PC-3 (cell line): Measurements from ENCODE around the gene OR1D5. TPM values are rescaled to one million over a fixed set of nuclear protein-coding genes. Genes with fewer than 3 reads are reported as not detected.

Experiments used
- ATAC-seq: fragments of 200-7000 bp; cut with Tn5 transposase; 2 replicates; pipeline ENCODE4 v1.9.1; 2020; ENCODE audit warnings: mild to moderate bottlenecking, moderate library complexity
- BruUV-seq: library from RNA; stranded (reverse); fragments of 400-500 nt; replicated peaks from 2 replicates; lab custom pipeline; 2021; lab: Mats Ljungman, UMichigan
- CTCF ChIA-PET: fragments of 300-600 bp; sonication (Branson Sonifier 250); formaldehyde crosslinking; loops from one replicate; lab custom pipeline; 2022; ENCODE audit warnings: antibody characterized with exemption; lab: Charles Lee
- POLR2A ChIA-PET: fragments of 300-600 bp; sonication (Branson Sonifier 250); formaldehyde crosslinking; loops from one replicate; lab custom pipeline; 2022; ENCODE audit warnings: antibody characterized with exemption; ENCODE audit not compliant: unreplicated experiment; lab: Charles Lee
- DNase-seq: peaks from one replicate; pipeline ENCODE4 v3.0.0-alpha.2; 2015
- H2AFZ ChIP-seq: fragments of 300-600 bp; sonication (generic); 2 replicates; pipeline ENCODE4 v1.6.0; 2016; ENCODE audit warnings: antibody characterized with exemption, low read length
- H3F3A ChIP-seq: fragments of 300-600 bp; sonication (generic); one replicate; pipeline ENCODE4 v1.6.0; 2017; ENCODE audit warnings: antibody characterized with exemption, low read length, control low read depth, mild to moderate bottlenecking; ENCODE audit not compliant: unreplicated experiment
- H3K27ac ChIP-seq: fragments of 300-600 bp; sonication (generic); 2 replicates; pipeline ENCODE4 v1.5.1; 2016; ENCODE audit warnings: mild to moderate bottlenecking, low read length
- H3K27me3 ChIP-seq: fragments of 300-600 bp; sonication (generic); 2 replicates; pipeline ENCODE4 v1.6.1; 2016; ENCODE audit warnings: low read length, mixed read lengths
- H3K36me3 ChIP-seq: fragments of 300-600 bp; sonication (generic); 2 replicates; pipeline ENCODE4 v1.6.1; 2016; ENCODE audit warnings: low read depth, mixed run types, low read length, mixed read lengths
- H3K4me1 ChIP-seq: fragments of 300-600 bp; sonication (generic); 2 replicates; pipeline ENCODE4 v1.5.1; 2016; ENCODE audit warnings: low read length; ENCODE audit not compliant: insufficient read depth
- H3K4me2 ChIP-seq: fragments of 300-600 bp; sonication (generic); 2 replicates; pipeline ENCODE4 v1.6.0; 2016; ENCODE audit warnings: low read length
- H3K4me3 ChIP-seq: fragments of 300-600 bp; sonication (generic); 2 replicates; pipeline ENCODE4 v1.5.1; 2016; ENCODE audit warnings: mild to moderate bottlenecking, low read length, mixed read lengths
- H3K79me2 ChIP-seq: fragments of 300-600 bp; sonication (generic); 2 replicates; pipeline ENCODE4 v1.6.1; 2017; ENCODE audit warnings: low read length, mixed read lengths
- H3K9ac ChIP-seq: fragments of 300-600 bp; sonication (generic); 2 replicates; pipeline ENCODE4 v1.6.0; 2016; ENCODE audit warnings: mild to moderate bottlenecking, low read length
- H3K9me2 ChIP-seq: fragments of 300-600 bp; sonication (generic); replicated peaks from 2 replicates; pipeline ENCODE4 v1.6.1; 2016; ENCODE audit warnings: mixed run types, low read length, mixed read lengths
- H3K9me3 ChIP-seq: fragments of 300-600 bp; sonication (generic); 2 replicates; pipeline ENCODE4 v1.6.1; 2016; ENCODE audit warnings: low read length, mixed read lengths
- H4K20me1 ChIP-seq: fragments of 300-600 bp; sonication (generic); 2 replicates; pipeline ENCODE4 v1.6.1; 2016; ENCODE audit warnings: low read length, mixed read lengths
- EZH2 ChIP-seq: fragments of 300-600 bp; sonication (generic); IDR thresholded peaks from one replicate; pipeline ENCODE4 v1.6.1; 2017; ENCODE audit warnings: antibody characterized with exemption, mild to moderate bottlenecking, low read length; ENCODE audit not compliant: unreplicated experiment
- EZH2phosphoT487 ChIP-seq: fragments of 300-600 bp; sonication (generic); IDR thresholded peaks from 2 replicates; pipeline ENCODE4 v1.6.1; 2018; ENCODE audit warnings: mild to moderate bottlenecking, antibody characterized with exemption, low read length, borderline replicate concordance
- intact Hi-C: fragments of 100-400 bp; cut with micrococcal nuclease; formaldehyde crosslinking; loops from 2 replicates; pipeline ENCODE4 v1.9.0; 2023
- total RNA-seq: library from RNA; depleted of rRNA; stranded (reverse); fragments of >200 nt; gene quantifications from 2 replicates; pipeline ENCODE4 v1.2.3, GENCODE V29; 2014
- TF ChIP-seq, protein P1 (sequence below): fragments of 300-600 bp; sonication (generic); conservative IDR thresholded peaks from 2 replicates; pipeline ENCODE4 v1.5.1; 2017; ENCODE audit warnings: antibody characterized with exemption, low read depth, mild to moderate bottlenecking, low read length

OR1D5 gene
- total RNA-seq, 1 experiment from 2014 or later = not detected

DNA sequence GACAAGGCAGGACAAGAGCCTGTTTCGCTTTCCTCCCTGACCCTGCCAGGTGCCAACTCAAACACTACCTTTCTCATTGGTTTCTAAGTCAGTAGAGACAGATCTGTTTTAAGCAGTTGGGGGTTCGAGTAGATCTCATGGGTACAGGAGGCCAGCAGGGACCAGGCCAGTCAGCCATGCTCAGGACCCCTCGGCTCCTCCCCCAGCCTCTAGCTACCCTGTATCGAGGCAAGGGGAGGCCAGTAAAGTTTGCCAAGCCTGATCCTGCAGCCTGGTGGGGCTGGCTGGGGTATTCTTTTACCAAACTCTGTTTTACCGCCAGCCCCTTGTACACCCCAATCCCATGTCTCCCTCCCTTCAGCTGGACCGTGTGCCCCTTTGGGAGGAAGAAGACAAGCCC lies 26.6 kb downstream of the OR1D5 start:
- no peaks in the 10 kb centered on the region for H3K79me2 ChIP-seq
- H4K20me1 ChIP-seq = no peaks in the 10 kb centered on the region
- H3K9ac ChIP-seq = no peak overlapping the region
- H3K36me3 ChIP-seq = no peaks in the 10 kb centered on the region
- H3K4me2 ChIP-seq = no peak overlapping the region
- H3K27me3 ChIP-seq = no peaks in the 10 kb centered on the region
- ATAC-seq (no peak), DNase-seq (no peak)
- H2AFZ ChIP-seq = no peak overlapping the region
- no peaks in the 10 kb centered on the region for H3K9me2 ChIP-seq
- no peaks in the 10 kb centered on the region for H3K4me1 ChIP-seq
- H3K9me3 ChIP-seq = no peaks in the 10 kb centered on the region
- intact Hi-C loops = no loop called here
- no TSS peak for BruUV-seq
- no peak for TF ChIP-seq EZH2phosphoT487
- TF ChIP-seq, protein P1, sequence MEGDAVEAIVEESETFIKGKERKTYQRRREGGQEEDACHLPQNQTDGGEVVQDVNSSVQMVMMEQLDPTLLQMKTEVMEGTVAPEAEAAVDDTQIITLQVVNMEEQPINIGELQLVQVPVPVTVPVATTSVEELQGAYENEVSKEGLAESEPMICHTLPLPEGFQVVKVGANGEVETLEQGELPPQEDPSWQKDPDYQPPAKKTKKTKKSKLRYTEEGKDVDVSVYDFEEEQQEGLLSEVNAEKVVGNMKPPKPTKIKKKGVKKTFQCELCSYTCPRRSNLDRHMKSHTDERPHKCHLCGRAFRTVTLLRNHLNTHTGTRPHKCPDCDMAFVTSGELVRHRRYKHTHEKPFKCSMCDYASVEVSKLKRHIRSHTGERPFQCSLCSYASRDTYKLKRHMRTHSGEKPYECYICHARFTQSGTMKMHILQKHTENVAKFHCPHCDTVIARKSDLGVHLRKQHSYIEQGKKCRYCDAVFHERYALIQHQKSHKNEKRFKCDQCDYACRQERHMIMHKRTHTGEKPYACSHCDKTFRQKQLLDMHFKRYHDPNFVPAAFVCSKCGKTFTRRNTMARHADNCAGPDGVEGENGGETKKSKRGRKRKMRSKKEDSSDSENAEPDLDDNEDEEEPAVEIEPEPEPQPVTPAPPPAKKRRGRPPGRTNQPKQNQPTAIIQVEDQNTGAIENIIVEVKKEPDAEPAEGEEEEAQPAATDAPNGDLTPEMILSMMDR = no peak
- no peak for TF ChIP-seq EZH2
- no peak overlapping the region for H3K4me3 ChIP-seq
- POLR2A ChIA-PET = no interaction called here
- CTCF ChIA-PET = no interaction called here
- no peak overlapping the region for H3K27ac ChIP-seq
- H3F3A ChIP-seq = no peaks in the 10 kb centered on the region

DNA sequence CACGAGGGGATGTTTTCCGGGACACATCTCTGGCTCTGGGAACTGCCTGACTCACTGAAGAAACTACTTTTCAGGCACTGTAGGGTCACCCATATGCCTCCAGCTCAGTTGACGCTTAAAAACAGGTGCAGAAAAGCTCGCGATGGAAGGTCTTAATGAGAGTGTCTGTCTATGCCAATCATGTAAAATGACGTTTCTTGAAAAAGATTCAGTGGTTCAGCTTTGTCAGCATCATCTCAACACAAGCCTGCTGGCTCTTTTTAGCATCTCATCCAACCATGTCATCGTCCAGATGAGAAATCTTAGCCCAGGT lies 27.5 kb downstream of the OR1D5 start:
- ChIA-PET CTCF (no interaction called here), POLR2A (no interaction called here)
- H3F3A ChIP-seq = no peaks in the 10 kb centered on the region
- no peaks in the 10 kb centered on the region for H4K20me1 ChIP-seq
- H3K36me3 ChIP-seq = no peaks in the 10 kb centered on the region
- no peak overlapping the region for H3K4me2 ChIP-seq
- H3K27me3 ChIP-seq = no peaks in the 10 kb centered on the region
- no peak overlapping the region for H2AFZ ChIP-seq
- no peaks in the 10 kb centered on the region for H3K4me1 ChIP-seq
- DNase-seq (no peak), ATAC-seq (no peak)
- H3K27ac ChIP-seq = no peak overlapping the region
- no peaks in the 10 kb centered on the region for H3K79me2 ChIP-seq
- H3K9me2 ChIP-seq = no peaks in the 10 kb centered on the region
- TSS peak; percentile 17 for BruUV-seq
- H3K4me3 ChIP-seq = no peak overlapping the region
- intact Hi-C loops = no loop called here
- H3K9me3 ChIP-seq = no peaks in the 10 kb centered on the region
- H3K9ac ChIP-seq = no peak overlapping the region
- TF ChIP-seq, protein P1 = no peak
- no peak for TF ChIP-seq EZH2phosphoT487
- TF ChIP-seq EZH2 = no peak

- H3K4me2 ChIP-seq = no peak overlapping the region
- H4K20me1 ChIP-seq = no peaks in the 10 kb centered on the region
- BruUV-seq = no TSS peak
- H3K9me2 ChIP-seq = no peaks in the 10 kb centered on the region
- H3K36me3 ChIP-seq = no peaks in the 10 kb centered on the region; the same call in 1 of the 2 replicates
- H2AFZ ChIP-seq = no peak overlapping the region
- ChIA-PET CTCF (no interaction called here), POLR2A (no interaction called here)
- H3K9ac ChIP-seq = no peak overlapping the region
- no peaks in the 10 kb centered on the region for H3K79me2 ChIP-seq
- no peak overlapping the region for H3K4me3 ChIP-seq
- no peak overlapping the region for H3K27ac ChIP-seq
- H3F3A ChIP-seq = no peaks in the 10 kb centered on the region
- no peak for ATAC-seq
- intact Hi-C loops = no loop called here
- H3K9me3 ChIP-seq = no peaks in the 10 kb centered on the region
- DNase-seq = no peak
- TF ChIP-seq EZH2phosphoT487 = no peak
- TF ChIP-seq EZH2 = no peak
- TF ChIP-seq, protein P1 = no peak
- no peaks in the 10 kb centered on the region for H3K27me3 ChIP-seq
- peaks cover 2% of the 10 kb centered on the region for H3K4me1 ChIP-seq
Measured at GRCh38 chr17:3035256-3035967, 28.0 kb downstream of the OR1D5 start.
